Measurements from ENCODE around the gene MCM8. TPM values are rescaled to one million over a fixed set of nuclear protein-coding genes. Genes with fewer than 3 reads are reported as not detected.

Gene MCM8
- total RNA-seq: 0.96 TPM

- peak; percentile 85 to 98 for DNase-seq (ENCODE audit: low spot score in 2 of 2)
- Histone ChIP-seq H3K36me3 (peaks cover 14 to 28% of the 10 kb centered on the region in 2 donors), H3K9me3 (no peaks in the 10 kb centered on the region), H3K27ac (peak within 1 kb of the TSS; percentile 80 to 85), H3K4me1 (peaks cover 5 to 8% of the 10 kb centered on the region in 2 donors), H3K4me3 (peak within 1 kb of the TSS; percentile 78 to 93), H3K27me3 (no peaks in the 10 kb centered on the region)
- intact Hi-C loops (cut with DNase I): loop anchor here (1.0 to 10.0 kb wide), 3 partner anchors 127 to 426 kb away; partner anchors contain the start of gene SHLD1
- no peak for TF ChIP-seq CTCF (IDR thresholded peaks at IDR 0.05)
Observed at GRCh38 chr20:5950271-5951031, at the start of gene MCM8, which contains the start of gene TRMT6. TSS of gene MCM8 (plus strand) at chr20:5950652. CDS start at chr20:5952016, 1,364 bp downstream. TSS of gene TRMT6 (minus strand) at chr20:5950533. CDS start at chr20:5950405, 128 bp downstream.

GRCh38 chr20:5900908-5901307 is 49.5 kb upstream of the MCM8 start:
- intact Hi-C loops (cut with DNase I): no loop called here
- Histone ChIP-seq H3K4me3 (no peak overlapping the region), H3K27ac (no peak overlapping the region), H3K4me1 (no peaks in the 10 kb centered on the region), H3K27me3 (no peaks in the 10 kb centered on the region), H3K9me3 (no peaks in the 10 kb centered on the region), H3K36me3 (no peaks in the 10 kb centered on the region)
- TF ChIP-seq CTCF (IDR thresholded peaks at IDR 0.05): no peak
- DNase-seq (ENCODE audit: low spot score in 2 of 2): no peak

- no peak for TF ChIP-seq CTCF (IDR thresholded peaks at IDR 0.05)
- no peak for DNase-seq (ENCODE audit: low spot score in 2 of 2)
- H3K9me3 ChIP-seq: no peaks in the 10 kb centered on the region
- H3K36me3 ChIP-seq: no peaks in the 10 kb centered on the region
- H3K27ac ChIP-seq: no peak overlapping the region
- intact Hi-C loops (cut with DNase I): no loop called here
- no peak overlapping the region for H3K4me3 ChIP-seq
- no peaks in the 10 kb centered on the region for H3K4me1 ChIP-seq
- no peaks in the 10 kb centered on the region for H3K27me3 ChIP-seq
Observed at GRCh38 chr20:5908981-5909380, 41.5 kb upstream of the MCM8 start.

GRCh38 chr20:5910186-5910585 is 40.3 kb upstream of the MCM8 start:
- no peaks in the 10 kb centered on the region for H3K36me3 ChIP-seq
- H3K4me3 ChIP-seq: no peak overlapping the region
- no peak for TF ChIP-seq CTCF (IDR thresholded peaks at IDR 0.05)
- H3K27me3 ChIP-seq: no peaks in the 10 kb centered on the region
- no peak for DNase-seq (ENCODE audit: low spot score in 2 of 2)
- no peaks in the 10 kb centered on the region for H3K9me3 ChIP-seq
- H3K27ac ChIP-seq: no peak overlapping the region
- no peaks in the 10 kb centered on the region for H3K4me1 ChIP-seq
- intact Hi-C loops (cut with DNase I): no loop called here

GRCh38 chr20:5913166-5913565 is 37.3 kb upstream of the MCM8 start:
- intact Hi-C loops (cut with DNase I): no loop called here
- Histone ChIP-seq H3K27ac (no peak overlapping the region), H3K4me1 (no peaks in the 10 kb centered on the region), H3K36me3 (no peaks in the 10 kb centered on the region), H3K27me3 (no peaks in the 10 kb centered on the region), H3K9me3 (no peaks in the 10 kb centered on the region), H3K4me3 (no peak overlapping the region)
- TF ChIP-seq CTCF (IDR thresholded peaks at IDR 0.05): no peak
- no peak for DNase-seq (ENCODE audit: low spot score in 2 of 2)

Data from ascending aorta (tissue), 2 donors.